Measurements from ENCODE around the gene HOOK2.

The HOOK2 gene

DNA sequence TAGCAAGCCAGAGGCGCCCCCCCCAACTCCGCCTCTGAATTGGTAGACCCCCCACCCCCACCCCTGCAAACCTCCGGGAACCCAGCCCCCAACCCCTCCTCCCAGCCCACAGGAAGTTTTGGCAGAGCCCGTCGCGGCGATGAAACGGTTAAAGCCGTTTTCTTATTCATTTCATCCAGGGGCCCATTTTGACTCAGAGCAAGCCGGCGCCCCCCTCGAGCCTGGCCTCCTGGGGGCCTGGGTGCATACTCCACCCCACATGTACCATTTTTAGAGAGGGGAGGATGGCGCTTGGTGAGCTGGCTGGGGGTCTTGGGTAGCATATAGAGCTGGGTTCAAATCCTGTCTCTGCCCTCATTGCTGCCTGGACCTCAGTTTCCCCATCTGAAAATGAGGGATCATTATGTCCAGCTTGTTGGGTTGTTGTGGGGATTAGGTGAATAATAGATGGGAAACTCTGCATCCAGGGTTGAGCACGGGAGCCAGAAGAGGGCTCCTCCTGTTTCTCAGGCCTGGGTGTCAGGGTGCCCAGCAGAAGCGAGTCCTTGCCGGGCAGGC is 8.0 kb upstream of the HOOK2 start:
- no peak for DNase-seq (ENCODE audit: low read depth, low spot score)

DNA sequence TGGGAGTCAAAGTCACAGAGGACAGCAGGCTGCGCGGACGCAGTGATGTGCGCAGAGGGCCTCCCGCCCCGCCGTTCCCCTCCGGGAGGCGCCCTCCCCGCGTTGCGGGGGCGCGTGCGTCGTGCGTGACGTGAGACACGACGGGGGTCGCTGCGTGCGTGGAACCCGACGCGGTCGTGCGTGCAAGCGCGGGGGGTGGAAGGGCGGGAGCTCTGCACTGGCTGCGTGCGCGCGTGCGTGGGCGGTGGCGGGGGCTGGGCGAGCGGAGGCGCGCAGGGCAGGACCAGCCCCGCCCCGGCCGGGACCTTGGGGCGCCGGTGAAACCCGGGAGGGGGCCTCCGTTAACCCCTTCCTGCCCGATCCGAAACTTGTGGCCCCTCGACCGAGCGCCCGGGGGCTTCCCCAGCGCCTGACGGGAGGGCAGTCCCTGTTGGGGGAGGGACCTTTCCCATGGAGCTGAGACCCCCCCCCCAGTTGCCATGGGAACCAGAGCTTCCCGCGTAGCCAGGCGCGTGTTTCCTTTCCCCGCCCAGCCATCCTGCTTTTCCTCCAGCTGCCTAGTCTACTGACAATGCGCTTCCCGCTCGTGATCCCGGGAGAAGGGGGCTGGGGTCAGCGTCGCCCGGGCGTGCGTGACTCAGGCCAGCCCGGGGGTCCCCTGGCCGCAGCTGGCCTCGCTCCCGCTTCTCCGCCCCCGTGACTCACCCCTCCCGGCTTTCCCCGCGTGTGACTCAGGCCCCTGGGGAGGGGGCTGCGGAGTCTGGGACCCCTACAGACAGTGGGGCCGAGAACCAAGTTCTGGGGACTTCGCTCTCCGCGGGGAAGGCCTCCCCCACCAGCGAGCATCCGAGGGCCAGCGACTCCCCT is 7.3 kb upstream of the HOOK2 start:
- DNase-seq (ENCODE audit: low read depth, low spot score), result no peak

DNA sequence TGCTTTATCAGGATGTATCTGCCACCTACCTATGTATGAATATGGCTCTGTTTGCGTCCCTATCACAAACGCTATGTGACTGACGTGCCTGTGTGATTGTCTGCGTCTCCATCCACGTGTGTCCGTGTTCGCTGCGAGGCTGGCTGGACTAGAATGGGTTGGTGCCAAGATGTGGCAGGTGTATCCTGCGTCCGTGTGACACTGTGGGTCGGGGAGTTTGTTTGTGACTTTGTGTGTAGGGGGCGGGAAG is 6.7 kb upstream of the HOOK2 start:
- DNase-seq (ENCODE audit: low read depth, low spot score), result no peak

- DNase-seq (ENCODE audit: low read depth, low spot score), result peak; percentile 90
Observed at GRCh38 chr19:12779162-12779993, 4.0 kb upstream of the HOOK2 start.

- no peak for DNase-seq (ENCODE audit: low read depth, low spot score)
Observed at GRCh38 chr19:12778905-12779161, 3.5 kb upstream of the HOOK2 start.

- no peak for DNase-seq (ENCODE audit: low read depth, low spot score)
Observed at GRCh38 chr19:12778017-12778904, 2.9 kb upstream of the HOOK2 start.

- no peak for DNase-seq (ENCODE audit: low read depth, low spot score)
Observed at GRCh38 chr19:12777217-12778016, 2.1 kb upstream of the HOOK2 start.

- no peak for DNase-seq (ENCODE audit: low read depth, low spot score)
Observed at GRCh38 chr19:12773571-12773970, 1.8 kb downstream of the HOOK2 start.

DNA sequence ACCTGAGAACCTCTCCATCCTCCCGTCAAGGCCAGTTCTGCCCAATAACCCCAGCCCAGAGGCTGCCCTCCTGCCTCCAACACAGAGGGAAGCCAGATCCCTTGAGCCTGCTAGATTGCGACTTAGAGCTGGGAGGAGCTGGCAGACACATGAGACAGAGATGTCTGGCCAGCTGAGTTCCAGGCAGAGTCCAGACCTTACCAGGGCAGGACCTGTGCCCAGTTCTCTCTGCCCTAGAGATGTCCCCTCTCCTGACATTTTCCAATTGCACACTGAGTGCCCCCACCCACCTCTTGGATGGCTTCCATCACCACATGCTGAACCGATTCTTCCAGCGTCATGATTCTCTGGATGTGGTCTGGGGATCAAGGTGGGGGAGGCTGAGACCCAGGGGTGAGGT is 3.0 kb downstream of the HOOK2 start:
- no peak for DNase-seq (ENCODE audit: low read depth, low spot score)

DNA sequence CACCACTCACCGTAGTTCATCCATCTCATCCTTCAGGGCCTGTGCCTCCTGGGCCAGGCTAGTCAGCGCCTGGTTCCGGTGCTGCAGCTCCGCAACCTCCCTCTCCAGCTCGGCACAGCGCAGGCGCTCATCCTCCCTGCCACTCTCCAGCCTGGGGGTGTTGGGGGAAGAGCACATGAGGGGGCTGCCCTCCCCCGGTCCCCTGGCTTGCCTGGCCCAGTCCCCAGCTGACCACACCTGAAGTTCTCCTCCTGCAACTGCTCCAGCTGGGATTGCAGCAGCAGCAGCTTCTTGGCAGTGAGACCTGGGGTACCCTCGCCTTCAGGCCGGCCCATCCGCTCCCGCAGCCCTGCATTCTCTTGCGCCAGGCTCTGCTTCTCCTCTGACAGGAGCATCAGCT is 4.4 kb downstream of the HOOK2 start:
- no peak for DNase-seq (ENCODE audit: low read depth, low spot score)

DNA sequence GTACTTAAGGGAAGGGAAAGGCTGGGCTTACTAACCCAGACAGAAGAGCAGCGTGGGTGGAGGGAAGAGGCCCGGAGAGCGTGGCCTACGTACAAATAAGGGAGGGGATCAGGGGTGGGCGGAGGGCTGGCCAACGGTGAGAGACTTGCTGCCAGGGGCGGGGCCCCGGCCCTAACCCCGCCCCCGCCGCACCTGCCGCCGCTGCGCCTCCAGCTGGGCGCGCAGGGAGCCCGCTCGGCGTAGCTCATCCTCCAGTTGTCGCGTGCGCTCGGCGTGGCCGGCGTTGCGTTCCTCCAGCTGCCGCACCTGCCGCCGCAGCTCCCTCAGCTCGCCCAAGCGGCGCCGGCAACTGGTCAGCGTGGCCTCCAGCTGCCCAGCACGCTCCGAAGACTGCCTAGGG is 5.7 kb downstream of the HOOK2 start:
- DNase-seq (ENCODE audit: low read depth, low spot score), result no peak

- DNase-seq (ENCODE audit: low read depth, low spot score), result no peak
Observed at GRCh38 chr19:12767666-12768065, 7.7 kb downstream of the HOOK2 start.

GRCh38 chr19:12767150-12767549 is 8.2 kb downstream of the HOOK2 start:
- no peak for DNase-seq (ENCODE audit: low read depth, low spot score)

- no peak for DNase-seq (ENCODE audit: low read depth, low spot score)
Observed at GRCh38 chr19:12766051-12766521, 9.3 kb downstream of the HOOK2 start.

DNA sequence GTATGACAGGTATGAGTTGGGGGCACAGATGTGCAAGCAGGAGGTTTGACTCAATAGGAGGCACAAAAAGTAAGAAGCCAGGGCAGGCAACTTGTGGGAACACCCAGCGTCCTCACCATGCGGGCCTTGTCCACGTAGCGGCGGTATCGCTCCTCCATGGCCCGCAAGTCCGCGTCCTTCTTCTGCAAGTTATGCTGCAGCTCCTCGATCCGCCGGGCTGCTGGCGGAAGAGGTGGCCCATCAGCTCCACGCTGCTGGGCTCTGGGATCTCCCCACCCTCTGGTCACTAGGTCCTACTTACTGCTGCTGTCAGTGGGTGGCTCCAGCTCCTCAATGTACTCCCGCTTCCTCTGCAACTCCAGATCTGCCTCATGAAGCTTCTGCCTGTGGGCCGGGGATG is 10.7 kb downstream of the HOOK2 start:
- DNase-seq (ENCODE audit: low read depth, low spot score), result no peak

DNA sequence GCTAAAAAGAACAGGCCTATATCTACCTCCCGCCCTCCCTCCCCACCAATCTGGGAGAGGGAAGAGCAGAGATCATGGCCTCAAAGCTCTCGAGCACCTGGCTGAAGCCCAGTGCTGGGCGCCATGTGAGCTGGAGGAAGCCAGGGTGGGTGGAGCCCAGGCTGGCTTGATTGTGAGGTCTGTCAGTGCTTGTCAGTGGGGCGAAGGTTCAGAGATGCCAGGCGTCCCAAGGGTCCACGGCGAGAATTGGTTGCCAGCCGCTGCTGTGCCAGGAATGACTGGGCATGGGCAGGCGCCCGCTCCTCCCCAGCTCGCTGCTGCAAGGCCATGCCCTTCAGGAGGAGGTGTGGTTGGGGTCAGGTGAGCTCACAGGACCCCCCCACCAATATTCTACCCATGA is 12.3 kb downstream of the HOOK2 start:
- no peak for DNase-seq (ENCODE audit: low read depth, low spot score)

DNA sequence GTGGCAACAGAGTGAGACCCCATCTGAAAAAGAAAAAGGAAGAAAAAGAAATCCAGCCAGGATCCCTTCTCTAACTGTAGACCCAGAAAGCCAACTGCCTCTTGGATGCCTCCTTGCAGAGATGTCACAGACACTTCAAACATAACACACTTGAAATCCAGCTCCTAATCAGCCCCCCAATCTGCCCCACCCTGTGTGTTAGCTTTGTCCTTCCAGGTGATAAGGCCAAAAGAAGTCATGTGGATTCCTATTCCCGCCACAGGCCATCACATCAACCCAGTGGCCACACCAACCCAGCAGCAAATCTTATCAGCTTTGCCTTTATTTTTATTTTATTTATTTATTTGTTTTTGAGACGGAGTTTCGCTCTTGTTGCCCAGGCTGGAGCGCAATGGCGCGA is 15.7 kb downstream of the HOOK2 start:
- DNase-seq (ENCODE audit: low read depth, low spot score), result no peak

GRCh38 chr19:12757544-12758274 is 17.6 kb downstream of the HOOK2 start:
- no peak for DNase-seq (ENCODE audit: low read depth, low spot score)

- DNase-seq (ENCODE audit: low read depth, low spot score), result no peak
Observed at GRCh38 chr19:12756150-12756883, 19.0 kb downstream of the HOOK2 start.
